ENCODE results near the gene CTSV. TPM values are rescaled to one million over a fixed set of nuclear protein-coding genes. Genes with fewer than 3 reads are reported as not detected.
"Not testable (repeated sequence)": the region's sequence is repeated elsewhere in the genome, so short reads cannot be mapped to it uniquely, and the experiment has no call there.

The CTSV gene
- total RNA-seq, 1 experiment from 2014 or later = 82.2 TPM

GRCh38 chr9:97000139-97000787, 38.7 kb downstream of the CTSV start:
- not testable (repeated sequence) for H2BK12ac ChIP-seq (ENCODE audit: insufficient read length, low read depth, low read length); H3K23ac ChIP-seq (ENCODE audit: insufficient read length, low read depth, low read length); DNase-seq; H3K36me3 Mint-ChIP-seq (ENCODE audit: insufficient read depth in 1 of 3, low read depth in 3 of 3); H2BK120ac ChIP-seq (ENCODE audit: low read depth, low read length, poor library complexity, severe bottlenecking); H3K9me3 Mint-ChIP-seq; H2BK15ac ChIP-seq (ENCODE audit: low read depth, low read length); H3K27me3 Mint-ChIP-seq (ENCODE audit: low read depth); H2AFZ ChIP-seq (ENCODE audit: low read length); H2AK5ac ChIP-seq (ENCODE audit: insufficient read length, low read length); H3K4me2 ChIP-seq (ENCODE audit: insufficient read depth, insufficient read length, low read length); H3T11ph ChIP-seq (ENCODE audit: low read length); H3K56ac ChIP-seq (ENCODE audit: insufficient read length, low read depth, low read length); H2BK20ac ChIP-seq (ENCODE audit: low read depth, low read length, poor library complexity, severe bottlenecking); H3K79me2 ChIP-seq (ENCODE audit: insufficient read depth, low read length); H4K5ac ChIP-seq (ENCODE audit: insufficient read length, low read depth, low read length); H3K27me3 ChIP-seq (ENCODE audit: insufficient read depth, low read length); H3K9ac ChIP-seq (ENCODE audit: extremely low read depth, insufficient read length, low read length); H3K23me2 ChIP-seq (ENCODE audit: insufficient read length, low read depth, low read length, poor library complexity, severe bottlenecking); H3K79me1 ChIP-seq (ENCODE audit: insufficient read depth, low read depth, low read length, poor library complexity, severe bottlenecking); H4K91ac ChIP-seq (ENCODE audit: insufficient read length, low read depth, low read length); H3K4ac ChIP-seq (ENCODE audit: low read depth, low read length); H3K4me3 Mint-ChIP-seq; H3K4me1 ChIP-seq (ENCODE audit: insufficient read depth, low read length); H3K27ac ChIP-seq (ENCODE audit: insufficient read length, low read depth, low read length); H3K14ac ChIP-seq (ENCODE audit: insufficient read depth, low read length); H3K18ac ChIP-seq (ENCODE audit: insufficient read length, low read depth, low read length); H4K20me1 ChIP-seq (ENCODE audit: control insufficient read depth, insufficient read depth, insufficient read length); H2BK5ac ChIP-seq (ENCODE audit: insufficient read length, low read length); H3K9me3 ChIP-seq (ENCODE audit: control insufficient read depth, low read depth, low read length); H4K8ac ChIP-seq (replicated peaks; ENCODE audit: insufficient read length, low read depth, low read length)
- WGBS (ENCODE audit: extremely low coverage, insufficient read length, low lambda C conversion rate) = no CpG with 5 or more reads among the region's 3 CpGs
- H3K27ac Mint-ChIP-seq = peak overlapping the region in 1 of 3 experiments; percentile 70; a peak in 2 of 7 replicates
- peaks cover 22 to 35% of the 10 kb centered on the region in 2 experiments for H3K4me1 Mint-ChIP-seq

- not testable (repeated sequence) for H3K36me3 Mint-ChIP-seq (ENCODE audit: insufficient read depth in 1 of 3, low read depth in 3 of 3); H3K27ac ChIP-seq (ENCODE audit: insufficient read length, low read depth, low read length); H3K4ac ChIP-seq (ENCODE audit: low read depth, low read length); H3K27me3 ChIP-seq (ENCODE audit: insufficient read depth, low read length); H2BK120ac ChIP-seq (ENCODE audit: low read depth, low read length, poor library complexity, severe bottlenecking); H3T11ph ChIP-seq (ENCODE audit: low read length); H3K27me3 Mint-ChIP-seq (ENCODE audit: low read depth); H3K4me1 ChIP-seq (ENCODE audit: insufficient read depth, low read length); H2BK5ac ChIP-seq (ENCODE audit: insufficient read length, low read length); DNase-seq; H2AFZ ChIP-seq (ENCODE audit: low read length); H4K20me1 ChIP-seq (ENCODE audit: control insufficient read depth, insufficient read depth, insufficient read length); H3K4me3 Mint-ChIP-seq; H3K4me2 ChIP-seq (ENCODE audit: insufficient read depth, insufficient read length, low read length); H3K23me2 ChIP-seq (ENCODE audit: insufficient read length, low read depth, low read length, poor library complexity, severe bottlenecking); H4K91ac ChIP-seq (ENCODE audit: insufficient read length, low read depth, low read length); H3K14ac ChIP-seq (ENCODE audit: insufficient read depth, low read length); H3K56ac ChIP-seq (ENCODE audit: insufficient read length, low read depth, low read length); H3K79me1 ChIP-seq (ENCODE audit: insufficient read depth, low read depth, low read length, poor library complexity, severe bottlenecking); H2BK20ac ChIP-seq (ENCODE audit: low read depth, low read length, poor library complexity, severe bottlenecking); H3K9ac ChIP-seq (ENCODE audit: extremely low read depth, insufficient read length, low read length); H3K9me3 Mint-ChIP-seq; H4K8ac ChIP-seq (replicated peaks; ENCODE audit: insufficient read length, low read depth, low read length); H3K23ac ChIP-seq (ENCODE audit: insufficient read length, low read depth, low read length); H2AK5ac ChIP-seq (ENCODE audit: insufficient read length, low read length); H2BK15ac ChIP-seq (ENCODE audit: low read depth, low read length); H3K18ac ChIP-seq (ENCODE audit: insufficient read length, low read depth, low read length); H2BK12ac ChIP-seq (ENCODE audit: insufficient read length, low read depth, low read length); H3K9me3 ChIP-seq (ENCODE audit: control insufficient read depth, low read depth, low read length); H4K5ac ChIP-seq (ENCODE audit: insufficient read length, low read depth, low read length); H3K79me2 ChIP-seq (ENCODE audit: insufficient read depth, low read length)
- Mint-ChIP-seq H3K4me1 (peaks cover 22 to 35% of the 10 kb centered on the region in 2 experiments), H3K27ac (peak overlapping the region in 1 of 3 experiments; percentile 57; a peak in 2 of 7 replicates)
- no CpG with 5 or more reads among the region's 1 CpG for WGBS (ENCODE audit: extremely low coverage, insufficient read length, low lambda C conversion rate)
These were observed 39.2 kb downstream of the CTSV start for GRCh38 chr9:96999733-97000132.

Data from H9 (cell line).